GM12891 (cell line): Measurements from ENCODE around the gene ZNF787.

ENCODE experiments used
- POLR2A ChIP-seq: IDR thresholded peaks from 2 replicates; pipeline ENCODE4 v1.6.1; 2011; ENCODE audit warnings: low read depth, low read length, control low read depth
- POLR2AphosphoS5 ChIP-seq: IDR thresholded peaks from 2 replicates; pipeline ENCODE4 v1.6.1; 2011; ENCODE audit warnings: low read depth, low read length, control low read depth
- POU2F2 ChIP-seq: IDR thresholded peaks from 2 replicates; pipeline ENCODE4 v1.6.1; 2011; ENCODE audit warnings: low read depth, mild to moderate bottlenecking, control low read depth, low read length, moderate library complexity
- TAF1 ChIP-seq: IDR thresholded peaks from 2 replicates; pipeline ENCODE4 v1.6.1; 2011; ENCODE audit warnings: low read depth, low read length, control low read depth

- TF ChIP-seq POLR2A (0 out of 2 replicates have a peak, but pooled peaks have one; percentile 27), POLR2AphosphoS5 (peak; percentile 44; the same call in 1 of the 2 replicates), TAF1 (peak; percentile 18; the same call in 1 of the 2 replicates), POU2F2 (no peak)
These were observed at the start of gene ZNF787 for GRCh38 chr19:56121180-56122167.
